Endothelial cell of umbilical vein (primary cell): ENCODE data around the gene MOB3B. TPM values are rescaled to one million over a fixed set of nuclear protein-coding genes. Genes with fewer than 3 reads are reported as not detected.

Experiments used
- BruUV-seq: library from RNA; stranded (reverse); fragments of 400-500 nt; replicated peaks from 2 replicates; lab custom pipeline; 2021; lab: Mats Ljungman, UMichigan
- CTCF ChIA-PET: fragments of 300-600, 350-600 bp; sonication (Branson Sonifier 250); formaldehyde crosslinking; loops from one replicate; lab custom pipeline; 2021; ENCODE audit warnings: antibody characterized with exemption, inconsistent platforms; lab: Charles Lee
- POLR2A ChIA-PET: fragments of 300-600, 350-600 bp; sonication (Branson Sonifier 250); formaldehyde crosslinking; loops from one replicate; lab custom pipeline; 2021; ENCODE audit warnings: antibody characterized with exemption, inconsistent platforms; lab: Charles Lee
- DNase-seq: peaks from one replicate; pipeline ENCODE4 v3.0.0-alpha.2; 2011; ENCODE audit warnings: low read depth, low spot score
- FAIRE-seq: peaks from 2 replicates; lab custom pipeline; 2011; peaks lifted over from hg19 to GRCh38; lab: Jason Lieb, UNC
- H2AFZ ChIP-seq: 2 replicates; pipeline ENCODE4 v1.6.0; 2012; ENCODE audit warnings: low read depth, low read length, control low read depth, inconsistent platforms
- H3K27ac ChIP-seq: 2 replicates; pipeline ENCODE4 v1.5.1; 2011; ENCODE audit warnings: low read depth, mild to moderate bottlenecking, control low read depth, low read length, moderate library complexity; ENCODE audit not compliant: insufficient read depth
- H3K27me3 ChIP-seq, 2 experiments: 2 replicates each; pipeline versions ENCODE4 v1.6.0 to v1.6.1; 2011; ENCODE audit warnings: low read length in 2 of 2, mixed read lengths in 1 of 2; ENCODE audit not compliant: control insufficient read depth in 2 of 2, insufficient read depth in 2 of 2
- H3K36me3 ChIP-seq, 2 experiments: 2 replicates in 1 of 2; 3 replicates in 1 of 2; pipeline ENCODE4 v1.5.1; 2011; ENCODE audit warnings: low read length in 2 of 2, mild to moderate bottlenecking in 1 of 2, moderate library complexity in 1 of 2; ENCODE audit not compliant: control insufficient read depth in 2 of 2, insufficient read depth in 2 of 2; ENCODE audit errors: extremely low read depth in 1 of 2
- H3K4me1 ChIP-seq: 3 replicates; pipeline ENCODE4 v1.5.1; 2011; ENCODE audit warnings: mild to moderate bottlenecking, low read length; ENCODE audit not compliant: control insufficient read depth, insufficient read depth; ENCODE audit errors: extremely low read depth
- H3K4me2 ChIP-seq: 2 replicates; pipeline ENCODE4 v1.6.1; 2011; ENCODE audit warnings: low read length, control low read depth, mixed read lengths; ENCODE audit not compliant: insufficient read depth
- H3K4me3 ChIP-seq, 3 experiments: fragments of 200-600 bp in 1 of 3; sonication (generic), shearing (Covaris generic) in 1 of 3; replicated peaks in 1 of 3; 2 replicates each; pipeline ENCODE4 v1.5.1; 2011 to 2016; ENCODE audit warnings: control low read depth in 3 of 3, low read length in 3 of 3, mild to moderate bottlenecking in 2 of 3, inconsistent platforms in 1 of 3, low read depth in 1 of 3, moderate library complexity in 1 of 3; ENCODE audit not compliant: insufficient read depth in 1 of 3
- H3K79me2 ChIP-seq: 2 replicates; pipeline ENCODE4 v1.6.0; 2012; ENCODE audit warnings: low read length, inconsistent platforms; ENCODE audit not compliant: control insufficient read depth, insufficient read depth
- H3K9ac ChIP-seq: replicated peaks from 2 replicates; pipeline ENCODE3; 2011; ENCODE audit warnings: low read length, control low read depth; ENCODE audit not compliant: insufficient read depth; ENCODE audit errors: extremely low read depth
- H3K9me1 ChIP-seq: replicated peaks from 3 replicates; pipeline ENCODE4 v1.6.0; 2011; ENCODE audit warnings: mild to moderate bottlenecking, low read length; ENCODE audit not compliant: control insufficient read depth, insufficient read depth; ENCODE audit errors: extremely low read depth
- H3K9me3 ChIP-seq: replicated peaks from 2 replicates; pipeline ENCODE4 v1.5.1; 2012; ENCODE audit warnings: low read length, inconsistent platforms; ENCODE audit not compliant: control insufficient read depth, insufficient read depth
- H4K20me1 ChIP-seq: replicated peaks from 2 replicates; pipeline ENCODE3; 2011; ENCODE audit warnings: mild to moderate bottlenecking, low read length; ENCODE audit not compliant: control insufficient read depth, insufficient read depth; ENCODE audit errors: extremely low read depth
- CTCF ChIP-seq, 2 donors: IDR thresholded peaks; 1 replicate in 1 of 2; 2 replicates in 1 of 2; pipeline ENCODE4 v1.5.1; 2011; ENCODE audit warnings: low read length in 2 of 2, mild to moderate bottlenecking in 2 of 2, moderate library complexity in 2 of 2, control low read depth in 1 of 2, inconsistent platforms in 1 of 2, low read depth in 1 of 2; ENCODE audit not compliant: insufficient read depth in 1 of 2; ENCODE audit errors: extremely low read depth in 1 of 2
- EZH2 ChIP-seq: IDR thresholded peaks from 2 replicates; pipeline ENCODE4 v1.6.1; 2012; ENCODE audit warnings: borderline replicate concordance, low read depth, mild to moderate bottlenecking, moderate library complexity, low read length, inconsistent platforms; ENCODE audit not compliant: severe bottlenecking
- FOS ChIP-seq: IDR thresholded peaks from 2 replicates; pipeline ENCODE4 v1.6.1; 2011; ENCODE audit warnings: mild to moderate bottlenecking, low read length, moderate library complexity, borderline replicate concordance; ENCODE audit not compliant: insufficient read depth
- GATA2 ChIP-seq: IDR thresholded peaks from 2 replicates; pipeline ENCODE4 v1.7.0; 2011; ENCODE audit warnings: low read depth, mild to moderate bottlenecking, moderate library complexity, mixed read lengths, low read length; ENCODE audit not compliant: insufficient read length, insufficient read depth
- JUN ChIP-seq: IDR thresholded peaks from 2 replicates; pipeline ENCODE4 v1.6.1; 2011; ENCODE audit warnings: borderline replicate concordance, low read depth; ENCODE audit not compliant: insufficient read length, insufficient read depth
- MAX ChIP-seq: IDR thresholded peaks from 2 replicates; pipeline ENCODE4 v1.6.1; 2011; ENCODE audit not compliant: insufficient read depth, insufficient read length
- MYC ChIP-seq: IDR thresholded peaks from one replicate; pipeline ENCODE4 v1.6.1; 2011; ENCODE audit warnings: mild to moderate bottlenecking, low read depth, low read length
- POLR2A ChIP-seq: IDR thresholded peaks from 2 replicates; pipeline ENCODE4 v1.6.1; 2012; ENCODE audit warnings: low read depth, mild to moderate bottlenecking, control low read depth, low read length
- POLR2AphosphoS5 ChIP-seq: IDR thresholded peaks from 2 replicates; pipeline ENCODE4 v1.6.1; 2012; ENCODE audit warnings: low read depth, mild to moderate bottlenecking, control low read depth, low read length, moderate library complexity; ENCODE audit not compliant: insufficient read depth
- dilution Hi-C: fragments of 300-500 bp; cut with MboI; formaldehyde crosslinking; loops from one replicate; pipeline ENCODE4 v1.15.0; 2019; ENCODE audit warnings: low sequenced_read_pairs; ENCODE audit not compliant: extremely low pct_ligation_motif_present
- intact Hi-C: fragments of 100-400 bp; cut with micrococcal nuclease; formaldehyde crosslinking; loops from one replicate; pipeline ENCODE4 v1.10.0; 2022
- polyA plus RNA-seq, 4 experiments: library from polyadenylated mRNA; depleted of rRNA in 3 of 4; stranded (reverse) in 3 of 4; unstranded in 1 of 4; fragments of >200 nt; gene quantifications; 2 replicates each; pipeline versions ENCODE4 v1.2.1 to v1.2.3, GENCODE V29; 2011 to 2012; ENCODE audit warnings: missing spikeins in 1 of 4
- total RNA-seq: library from RNA; stranded (reverse); gene quantifications from 2 replicates; pipeline ENCODE4 v1.2.3, GENCODE V29; 2021

MOB3B gene
- total and polyA plus RNA-seq, 2 donors (not counting 3 experiments of a cell fraction or from before 2014, with no cell fraction given), result 0.03 TPM; not detected in 1

GRCh38 chr9:27398982-27399653 lies 130.5 kb downstream of the MOB3B start:
- POLR2A ChIA-PET, result no interaction called here

GRCh38 chr9:27396495-27396894 lies 133.1 kb downstream of the MOB3B start:
- Histone ChIP-seq H3K4me2 (no peak overlapping the region), H3K9me1 (no peaks in the 10 kb centered on the region), H4K20me1 (no peaks in the 10 kb centered on the region), H3K27ac (no peak overlapping the region), H2AFZ (no peak overlapping the region), H3K36me3 (no peaks in the 10 kb centered on the region), H3K79me2 (no peaks in the 10 kb centered on the region), H3K27me3 (peaks cover 6% of the 10 kb centered on the region in 2 experiments), H3K9me3 (no peaks in the 10 kb centered on the region), H3K4me1 (peaks cover 5% of the 10 kb centered on the region), H3K9ac (no peak overlapping the region), H3K4me3 (no peak overlapping the region)
- POLR2A ChIA-PET, result no interaction called here
- no peak for DNase-seq
- TF ChIP-seq JUN (no peak), MYC (no peak), CTCF (IDR thresholded peaks at IDR 0.05; ENCODE audit: extremely low read depth in 1 of 2, insufficient read depth in 1 of 2, low read depth in 1 of 2, low read length in 2 of 2) (no peak), GATA2 (no peak), POLR2AphosphoS5 (no peak), EZH2 (no peak), POLR2A (no peak), MAX (no peak)
- no peak for FAIRE-seq
- dilution Hi-C loops, result no loop called here
- CTCF ChIA-PET, result no interaction called here
- intact Hi-C loops, result no loop called here
- BruUV-seq, result no TSS peak

More at GRCh38 chr9:27398982-27399653, 130.5 kb downstream of the MOB3B start:
- intact Hi-C loops (no loop called here), dilution Hi-C loops (no loop called here)
- no peak overlapping the region for H3K4me2 ChIP-seq
- no peak overlapping the region for H3K27ac ChIP-seq
- H3K9me3 ChIP-seq, result no peaks in the 10 kb centered on the region
- no peaks in the 10 kb centered on the region for H3K9me1 ChIP-seq
- H3K9ac ChIP-seq, result no peak overlapping the region
- no peaks in the 10 kb centered on the region for H3K36me3 ChIP-seq
- FAIRE-seq (no peak), DNase-seq (no peak)
- no TSS peak for BruUV-seq
- H2AFZ ChIP-seq, result no peak overlapping the region
- no peaks in the 10 kb centered on the region for H3K79me2 ChIP-seq
- CTCF ChIA-PET, result no interaction called here
- peaks cover 5% of the 10 kb centered on the region for H3K4me1 ChIP-seq
- no peaks in the 10 kb centered on the region for H4K20me1 ChIP-seq
- TF ChIP-seq FOS (no peak), EZH2 (no peak), MAX (no peak), MYC (no peak), POLR2AphosphoS5 (no peak), JUN (no peak)
- peaks cover 4 to 5% of the 10 kb centered on the region in 2 experiments for H3K27me3 ChIP-seq
- H3K4me3 ChIP-seq, result no peak overlapping the region
